GM23248 (cell line): ENCODE data around the gene ZNF415. TPM values are rescaled to one million over a fixed set of nuclear protein-coding genes. Genes with fewer than 3 reads are reported as not detected.

Experiments used
- DNase-seq: peaks from one replicate; pipeline ENCODE4 v3.0.0-alpha.2; 2015
- H2AFZ ChIP-seq: fragments of 200-600 bp; sonication (generic); 2 replicates; pipeline ENCODE4 v1.6.1; 2016; ENCODE audit warnings: antibody characterized with exemption
- H3F3A ChIP-seq: fragments of 200-600 bp; sonication (generic); 2 replicates; pipeline ENCODE4 v1.6.1; 2016; ENCODE audit warnings: mild to moderate bottlenecking, antibody characterized with exemption, mixed run types; ENCODE audit not compliant: insufficient read depth
- H3K27ac ChIP-seq: fragments of 200-600 bp; sonication (generic); 2 replicates; pipeline ENCODE4 v1.5.1; 2016; ENCODE audit warnings: mild to moderate bottlenecking
- H3K27me3 ChIP-seq: fragments of 200-600 bp; sonication (generic); replicated peaks from 2 replicates; pipeline ENCODE4 v1.6.1; 2016; ENCODE audit warnings: mild to moderate bottlenecking; ENCODE audit not compliant: insufficient read depth
- H3K36me3 ChIP-seq: fragments of 200-600 bp; sonication (generic); 2 replicates; pipeline ENCODE4 v1.6.1; 2016; ENCODE audit warnings: low read depth, mild to moderate bottlenecking
- H3K4me1 ChIP-seq: fragments of 200-600 bp; sonication (generic); 2 replicates; pipeline ENCODE4 v1.6.1; 2016; ENCODE audit warnings: mild to moderate bottlenecking; ENCODE audit not compliant: insufficient read depth
- H3K4me2 ChIP-seq: fragments of 200-600 bp; sonication (generic); one replicate; pipeline ENCODE4 v1.6.1; 2016; ENCODE audit warnings: mild to moderate bottlenecking; ENCODE audit not compliant: unreplicated experiment
- H3K4me3 ChIP-seq: fragments of 200-600 bp; sonication (generic); 2 replicates; pipeline ENCODE4 v1.5.1; 2016; ENCODE audit warnings: mild to moderate bottlenecking
- H3K79me2 ChIP-seq: fragments of 200-600 bp; sonication (generic); 2 replicates; pipeline ENCODE4 v1.6.1; 2016; ENCODE audit warnings: mild to moderate bottlenecking; ENCODE audit not compliant: insufficient read depth
- H3K9ac ChIP-seq: fragments of 200-600 bp; sonication (generic); 2 replicates; pipeline ENCODE4 v1.6.1; 2016; ENCODE audit warnings: mild to moderate bottlenecking
- H3K9me2 ChIP-seq: fragments of 200-600 bp; sonication (generic); 2 replicates; pipeline ENCODE4 v1.6.1; 2016; ENCODE audit warnings: mixed run types, mild to moderate bottlenecking, moderate library complexity; ENCODE audit not compliant: insufficient read depth
- H3K9me3 ChIP-seq: fragments of 200-600 bp; sonication (generic); one replicate; pipeline ENCODE4 v1.6.1; 2017; ENCODE audit warnings: low read depth
- H4K20me1 ChIP-seq: fragments of 200-600 bp; sonication (generic); 2 replicates; pipeline ENCODE4 v1.6.0; 2016; ENCODE audit not compliant: insufficient read depth
- EZH2 ChIP-seq: fragments of 200-600 bp; sonication (generic); IDR thresholded peaks from 2 replicates; pipeline ENCODE4 v1.6.1; 2018; ENCODE audit warnings: antibody characterized with exemption, mild to moderate bottlenecking; ENCODE audit not compliant: insufficient read depth, poor library complexity, severe bottlenecking
- EZH2phosphoT487 ChIP-seq: fragments of 200-600 bp; sonication (generic); IDR thresholded peaks from 2 replicates; pipeline ENCODE4 v1.6.1; 2018; ENCODE audit warnings: antibody characterized with exemption, moderate library complexity, mild to moderate bottlenecking, low read depth; ENCODE audit not compliant: insufficient read depth
- WGBS, 2 experiments: methylation state at CpG; one replicate each; pipeline ENCODE4 v1.1.6; 2015 to 2017; ENCODE audit warnings: low lambda C conversion rate in 2 of 2, low coverage in 1 of 2; ENCODE audit errors: missing lambda C conversion rate in 2 of 2; 5-methylcytosine and 5-hydroxymethylcytosine counted together
- in situ Hi-C: fragments of 300-500 bp; cut with MboI; formaldehyde crosslinking; loops from 2 replicates; pipeline ENCODE4 v1.15.0; 2020
- polyA plus RNA-seq: library from polyadenylated mRNA; unstranded; fragments of >200 nt; fragmentation: Nextera tagmentation; extraction: Ambion mirVana; gene quantifications from 2 replicates; pipeline ENCODE4 v1.2.1, GENCODE V29; 2016
- total RNA-seq: library from RNA; depleted of rRNA; stranded (reverse); fragments of >200 nt; shearing (Covaris generic); gene quantifications from 2 replicates; pipeline ENCODE4 v1.2.3, GENCODE V29; 2014

ZNF415 gene
- total and polyA plus RNA-seq, 2 experiments from 2014 or later: 8.9 to 9.4 TPM

- Histone ChIP-seq H3F3A (no peaks in the 10 kb centered on the region), H3K27me3 (no peaks in the 10 kb centered on the region), H3K27ac (no peak overlapping the region), H3K79me2 (peaks cover 4% of the 10 kb centered on the region; the same call in 1 of the 2 replicates), H3K9me3 (no peaks in the 10 kb centered on the region), H3K36me3 (peaks cover 2% of the 10 kb centered on the region; the same call in 1 of the 2 replicates), H4K20me1 (no peaks in the 10 kb centered on the region), H3K4me1 (no peaks in the 10 kb centered on the region), H3K9me2 (no peaks in the 10 kb centered on the region), H3K4me3 (no peak overlapping the region), H2AFZ (no peak overlapping the region), H3K4me2 (no peak overlapping the region), H3K9ac (no peak overlapping the region)
- 69 to 84% methylated on average over 7 of the region's 7 CpGs for WGBS, 2 experiments
- TF ChIP-seq EZH2phosphoT487 (no peak), EZH2 (no peak)
- in situ Hi-C loops: no loop called here
- DNase-seq: no peak
These were observed 9.3 kb downstream of the ZNF415 start for GRCh38 chr19:53123400-53123799.

GRCh38 chr19:53112286-53112685, 20.4 kb downstream of the ZNF415 start:
- H3K36me3 ChIP-seq: peaks cover 36% of the 10 kb centered on the region
- no peak overlapping the region for H3K9ac ChIP-seq
- WGBS, 2 experiments: 68 to 71% methylated on average over 2 of the region's 2 CpGs
- no peaks in the 10 kb centered on the region for H3K27me3 ChIP-seq
- peaks cover 7% of the 10 kb centered on the region; the same call in 1 of the 2 replicates for H3F3A ChIP-seq
- no peaks in the 10 kb centered on the region for H4K20me1 ChIP-seq
- TF ChIP-seq EZH2phosphoT487 (no peak), EZH2 (no peak)
- no peaks in the 10 kb centered on the region for H3K79me2 ChIP-seq
- no peaks in the 10 kb centered on the region for H3K9me3 ChIP-seq
- no peaks in the 10 kb centered on the region for H3K9me2 ChIP-seq
- no peak overlapping the region for H2AFZ ChIP-seq
- no peak overlapping the region for H3K4me3 ChIP-seq
- peak; percentile 67 for DNase-seq
- no peak overlapping the region for H3K4me2 ChIP-seq
- in situ Hi-C loops: no loop called here
- H3K4me1 ChIP-seq: 0 out of 2 replicates have a peak, but pooled peaks cover 5% of the 10 kb centered on the region
- peak overlapping the region; percentile 10; the same call in 1 of the 2 replicates for H3K27ac ChIP-seq

GRCh38 chr19:53109527-53109926, 23.2 kb downstream of the ZNF415 start:
- WGBS, 2 experiments: 87 to 89% methylated on average over 5 of the region's 5 CpGs
- Histone ChIP-seq H3K27ac (no peak overlapping the region), H3K79me2 (no peaks in the 10 kb centered on the region), H3K27me3 (no peaks in the 10 kb centered on the region), H2AFZ (no peak overlapping the region), H3K9me2 (no peaks in the 10 kb centered on the region), H4K20me1 (no peaks in the 10 kb centered on the region), H3K36me3 (peaks cover 24% of the 10 kb centered on the region), H3K9me3 (no peaks in the 10 kb centered on the region), H3K4me2 (no peak overlapping the region), H3F3A (peaks cover 7% of the 10 kb centered on the region; the same call in 1 of the 2 replicates), H3K4me1 (0 out of 2 replicates have a peak, but pooled peaks cover 5% of the 10 kb centered on the region), H3K9ac (no peak overlapping the region), H3K4me3 (no peak overlapping the region)
- no peak for DNase-seq
- in situ Hi-C loops: no loop called here
- TF ChIP-seq EZH2 (no peak), EZH2phosphoT487 (no peak)

GRCh38 chr19:53103234-53104203, 29.2 kb downstream of the ZNF415 start, which contains the start of gene ZNF160:
Gene ZNF160, minus strand, starts transcription at chr19:53103422. Its CDS starts 17,146 bp downstream, at chr19:53086276.
- in situ Hi-C loops: no loop called here
- Histone ChIP-seq H3K4me1 (peaks cover 7% of the 10 kb centered on the region; the same call in 1 of the 2 replicates), H3K4me2 (peak within 1 kb of the TSS; percentile 89), H3K36me3 (peaks cover 14% of the 10 kb centered on the region; the same call in 1 of the 2 replicates), H3K27ac (peak within 1 kb of the TSS; percentile 91), H2AFZ (peak within 1 kb of the TSS; percentile 83), H3K4me3 (peak within 1 kb of the TSS; percentile 88), H3K79me2 (peaks cover 46% of the 10 kb centered on the region), H3K9me3 (no peaks in the 10 kb centered on the region), H3K9ac (peak within 1 kb of the TSS; percentile 95), H4K20me1 (no peaks in the 10 kb centered on the region), H3F3A (peaks cover 11% of the 10 kb centered on the region; the same call in 1 of the 2 replicates), H3K27me3 (no peaks in the 10 kb centered on the region), H3K9me2 (no peaks in the 10 kb centered on the region)
- WGBS, 2 experiments: 4% methylated on average over 43 to 67 of the region's 67 CpGs
- DNase-seq: peak; percentile 98
- TF ChIP-seq EZH2: no peak
- no peak for TF ChIP-seq EZH2phosphoT487
